Measurements from ENCODE around the gene SRCIN1. TPM values are rescaled to one million over a fixed set of nuclear protein-coding genes. Genes with fewer than 3 reads are reported as not detected.

The SRCIN1 gene
- total RNA-seq, 1 experiment from 2014 or later: 2.6 TPM

Other genes with a start within 250 kb of the SRCIN1 start
- gene ARHGAP23, start 177.5 kb downstream of the SRCIN1 start, total RNA-seq (2014; rRNA removed): 9.0 and 10.6 TPM in 2 replicates
- 12.6 and 17.7 TPM in 2 replicates for gene EPOP, start 69.0 kb upstream of the SRCIN1 start, total RNA-seq (2014; rRNA removed)
- gene MLLT6, start 99.3 kb upstream of the SRCIN1 start, total RNA-seq (2014; rRNA removed): 24.7 and 28.7 TPM in 2 replicates
- gene CISD3, start 124.4 kb upstream of the SRCIN1 start, total RNA-seq (2014; rRNA removed): 13.7 and 14.1 TPM in 2 replicates
- gene PCGF2, start 142.4 kb upstream of the SRCIN1 start, total RNA-seq (2014; rRNA removed): 14.1 and 15.8 TPM in 2 replicates
- 366 and 441 TPM in 2 replicates for gene PSMB3, start 146.8 kb upstream of the SRCIN1 start, total RNA-seq (2014; rRNA removed)
- gene PIP4K2B, start 193.6 kb upstream of the SRCIN1 start, total RNA-seq (2014; rRNA removed): 25.5 and 43.7 TPM in 2 replicates
- gene CWC25, start 219.4 kb upstream of the SRCIN1 start, total RNA-seq (2014; rRNA removed): 11.8 and 15.0 TPM in 2 replicates
- gene RPL23, start 247.8 kb upstream of the SRCIN1 start, total RNA-seq (2014; rRNA removed): 807 and 1,110 TPM in 2 replicates

All from PC-3 (cell line).